22Rv1 (cell line): ENCODE measurements around the gene WNT5B.

Experiments
- H3K27ac ChIP-seq: fragments of 450-650 bp; 2 replicates; pipeline ENCODE4 v1.5.1; 2017
- ZFX ChIP-seq: fragments of 450-650 bp; IDR thresholded peaks from 2 replicates; pipeline ENCODE4 v1.6.1; 2017; ENCODE audit warnings: antibody characterized with exemption, borderline replicate concordance
- TF ChIP-seq, protein P1 (sequence below): fragments of 450-650 bp; IDR thresholded peaks from 2 replicates; pipeline ENCODE4 v1.5.1; 2017; ENCODE audit warnings: mild to moderate bottlenecking

The WNT5B gene

DNA sequence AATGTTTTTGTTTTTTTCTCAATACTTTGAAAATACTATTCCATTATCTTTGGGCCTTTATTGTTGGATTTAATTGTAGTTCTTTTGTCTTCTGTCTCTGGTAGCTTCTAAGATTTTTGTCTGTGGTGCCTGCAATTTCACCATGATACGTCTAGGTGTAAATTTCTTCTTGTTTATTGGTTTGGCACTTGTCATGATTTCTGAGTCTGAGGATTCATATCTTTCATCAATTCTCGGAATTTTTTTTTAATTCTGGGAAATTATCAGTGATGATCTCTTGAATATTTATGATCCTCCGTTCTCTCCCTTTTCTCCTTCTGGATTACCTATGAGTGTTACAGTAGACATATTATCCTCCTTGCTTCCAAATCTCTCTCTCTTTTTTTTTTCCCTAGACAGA lies 47.0 kb downstream of the WNT5B start:
- TF ChIP-seq, protein P1, sequence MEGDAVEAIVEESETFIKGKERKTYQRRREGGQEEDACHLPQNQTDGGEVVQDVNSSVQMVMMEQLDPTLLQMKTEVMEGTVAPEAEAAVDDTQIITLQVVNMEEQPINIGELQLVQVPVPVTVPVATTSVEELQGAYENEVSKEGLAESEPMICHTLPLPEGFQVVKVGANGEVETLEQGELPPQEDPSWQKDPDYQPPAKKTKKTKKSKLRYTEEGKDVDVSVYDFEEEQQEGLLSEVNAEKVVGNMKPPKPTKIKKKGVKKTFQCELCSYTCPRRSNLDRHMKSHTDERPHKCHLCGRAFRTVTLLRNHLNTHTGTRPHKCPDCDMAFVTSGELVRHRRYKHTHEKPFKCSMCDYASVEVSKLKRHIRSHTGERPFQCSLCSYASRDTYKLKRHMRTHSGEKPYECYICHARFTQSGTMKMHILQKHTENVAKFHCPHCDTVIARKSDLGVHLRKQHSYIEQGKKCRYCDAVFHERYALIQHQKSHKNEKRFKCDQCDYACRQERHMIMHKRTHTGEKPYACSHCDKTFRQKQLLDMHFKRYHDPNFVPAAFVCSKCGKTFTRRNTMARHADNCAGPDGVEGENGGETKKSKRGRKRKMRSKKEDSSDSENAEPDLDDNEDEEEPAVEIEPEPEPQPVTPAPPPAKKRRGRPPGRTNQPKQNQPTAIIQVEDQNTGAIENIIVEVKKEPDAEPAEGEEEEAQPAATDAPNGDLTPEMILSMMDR, result no peak
- no peak for TF ChIP-seq ZFX
- H3K27ac ChIP-seq, result no peak overlapping the region

DNA sequence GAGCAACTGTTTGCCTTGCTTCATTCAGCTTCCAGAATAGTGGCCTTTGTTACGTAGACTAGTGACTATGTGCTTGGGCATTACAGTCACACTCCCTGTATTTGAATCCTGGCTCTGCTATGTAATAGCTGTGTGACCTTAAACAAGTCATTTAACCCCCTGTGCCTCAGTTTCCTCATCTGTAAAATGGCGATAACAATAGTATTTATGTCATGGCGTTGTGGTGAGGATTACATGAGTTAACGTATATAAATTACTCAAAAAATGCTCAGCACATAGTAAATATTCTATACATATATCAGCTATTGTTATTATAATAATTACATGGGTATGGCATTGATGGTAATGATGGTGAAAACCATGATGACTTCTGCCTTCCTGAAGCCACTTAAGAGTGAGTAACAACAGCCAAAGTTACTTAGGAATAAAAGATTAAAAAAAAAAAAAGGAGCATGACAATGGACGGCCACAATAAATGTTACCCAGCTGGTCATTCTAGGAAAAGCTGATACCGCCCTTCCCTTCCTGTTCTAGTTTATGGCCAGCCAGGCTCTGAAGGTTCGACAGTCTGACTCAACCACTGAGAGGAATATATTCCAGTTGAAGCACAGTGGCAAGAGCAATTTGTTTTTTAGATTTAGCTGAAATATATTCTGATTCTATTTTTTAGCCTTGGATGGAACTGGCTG lies 51.9 kb downstream of the WNT5B start:
- no peak for TF ChIP-seq ZFX
- TF ChIP-seq, protein P1, result no peak
- no peak overlapping the region for H3K27ac ChIP-seq

DNA sequence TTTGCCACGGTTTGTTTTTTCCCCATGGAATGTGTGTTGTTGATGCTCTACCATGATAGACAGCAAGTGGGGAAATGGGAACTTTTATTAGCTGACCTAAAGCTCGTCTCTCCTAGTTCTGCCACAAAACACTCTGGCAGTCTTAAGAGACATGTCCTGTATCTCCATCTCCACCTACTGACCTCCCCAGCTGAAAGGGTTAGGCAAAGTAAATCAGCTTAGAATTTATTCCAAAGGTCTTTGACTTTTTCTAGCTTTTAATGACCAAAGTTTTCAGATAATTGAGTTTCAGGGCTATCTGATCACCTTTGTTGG lies 52.4 kb downstream of the WNT5B start:
- H3K27ac ChIP-seq, result no peak overlapping the region
- TF ChIP-seq ZFX, result no peak
- TF ChIP-seq, protein P1, result no peak

DNA sequence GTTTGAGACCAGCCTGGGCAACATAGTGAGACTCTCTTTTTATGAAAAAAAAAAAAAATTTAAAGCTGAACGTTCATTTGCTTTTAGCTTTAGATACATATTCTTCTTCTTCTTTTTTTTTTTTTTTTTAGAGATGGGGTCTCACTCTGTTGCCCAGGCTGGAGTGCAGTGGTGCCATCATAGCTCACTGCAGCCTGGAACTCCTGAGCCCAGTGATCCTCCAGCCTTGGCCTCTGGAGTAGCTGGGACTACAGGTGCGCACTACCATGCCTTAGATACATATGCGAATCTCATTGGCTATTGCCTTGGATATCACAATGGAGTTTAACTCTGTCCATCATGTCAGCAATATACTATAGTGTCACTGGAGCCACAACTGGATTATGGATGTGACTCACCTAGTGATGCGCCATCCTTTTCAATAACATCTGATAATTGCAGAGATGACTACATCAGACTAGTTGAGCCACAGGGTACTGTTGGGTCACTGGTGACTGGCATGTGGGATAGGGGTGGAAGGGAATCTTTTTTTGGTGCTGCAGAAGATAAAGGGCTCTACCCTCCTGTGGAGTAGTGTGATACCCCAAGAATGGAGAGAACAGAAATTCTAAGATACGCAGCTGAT lies 59.2 kb downstream of the WNT5B start:
- no peak overlapping the region for H3K27ac ChIP-seq
- no peak for TF ChIP-seq ZFX
- TF ChIP-seq, protein P1, result no peak

DNA sequence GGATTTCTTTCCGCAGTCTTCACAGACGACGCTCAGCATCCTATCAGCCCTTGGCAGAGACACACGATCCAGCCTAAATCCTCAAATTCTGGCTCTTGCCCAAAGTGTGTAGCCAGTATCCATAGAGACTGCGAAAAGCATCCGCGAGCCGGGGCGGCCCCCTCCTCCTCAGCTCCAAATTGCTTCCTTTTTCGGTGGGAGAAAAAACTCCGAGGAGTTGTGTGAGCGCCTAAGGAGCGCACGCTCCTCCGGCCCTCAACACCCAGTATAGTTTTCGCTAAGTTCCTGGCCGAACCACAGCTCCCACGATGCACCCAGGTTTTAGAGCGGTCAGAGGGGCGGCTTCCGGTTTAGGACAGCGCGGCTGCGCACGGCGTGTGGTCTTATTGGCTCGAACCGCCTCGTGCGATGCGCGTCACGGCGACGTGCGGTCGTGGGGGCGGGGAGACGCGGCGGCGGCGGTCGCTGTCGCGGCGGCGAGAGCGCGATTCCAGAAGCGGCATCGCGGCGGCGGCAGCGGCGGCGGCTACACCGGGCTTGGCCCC lies 61.6 kb downstream of the WNT5B start, which contains the start of gene ADIPOR2:
Gene ADIPOR2 (plus strand): TSS at position 493 of the 545 bp plus-strand sequence. CDS start 63,274 bp downstream, outside the sequence.
- TF ChIP-seq ZFX, result no peak
- TF ChIP-seq, protein P1, result no peak
- H3K27ac ChIP-seq, result peak within 1 kb of the TSS; percentile 80

DNA sequence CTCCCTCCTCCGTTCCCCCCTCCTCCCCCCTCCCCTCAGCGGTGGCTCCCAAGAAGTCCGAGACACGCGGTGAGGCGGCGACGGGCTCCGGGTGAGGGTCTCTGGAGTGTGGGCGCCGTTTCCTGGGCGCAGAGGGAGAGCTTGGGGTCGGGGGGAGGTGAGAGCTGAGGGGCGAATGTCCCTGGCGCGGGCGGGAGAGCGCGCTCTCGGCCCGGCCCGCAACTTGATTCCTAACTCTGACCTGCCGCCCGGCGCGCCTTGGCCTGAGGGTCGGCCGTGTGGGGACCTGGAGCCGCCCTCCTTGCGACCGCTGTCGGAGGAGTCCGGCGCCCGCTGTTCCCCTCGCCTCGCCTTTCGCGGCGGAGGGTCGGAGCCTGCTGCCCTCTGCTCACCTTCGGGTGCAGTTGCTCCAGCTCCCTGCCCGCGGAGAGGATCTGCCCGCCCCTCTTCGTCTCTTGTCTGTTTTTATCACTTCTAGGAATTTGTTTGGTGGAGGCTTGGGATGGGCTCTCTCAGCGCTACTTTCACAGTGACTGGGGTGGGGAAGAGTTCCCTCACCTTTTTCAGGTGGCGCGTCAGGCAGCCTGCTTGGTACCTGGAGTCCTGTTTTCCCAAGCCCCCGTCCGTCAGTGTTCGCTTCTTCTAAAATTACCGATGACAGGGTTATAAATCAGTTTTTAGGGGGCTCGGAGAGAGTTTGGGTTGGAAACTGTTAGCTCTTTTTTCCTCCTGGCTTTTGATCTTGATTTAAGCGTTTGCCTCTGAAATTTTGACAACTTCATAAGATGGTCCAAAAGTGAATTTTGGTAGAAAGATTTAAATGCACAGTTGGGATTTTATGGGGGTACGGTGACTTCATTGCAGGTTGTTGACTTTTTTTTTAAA lies 62.3 kb downstream of the WNT5B start:
- H3K27ac ChIP-seq, result peak overlapping the region; percentile 80
- TF ChIP-seq, protein P1, result peak; percentile 21; the same call in 1 of the 2 replicates
- no peak for TF ChIP-seq ZFX
